HepG2 (cell line): ENCODE results near the gene CCDC85C. TPM values are rescaled to one million over a fixed set of nuclear protein-coding genes. Genes with fewer than 3 reads are reported as not detected.

Experiments
- AGO2 ChIP-seq: fragments of 200-400 bp; formaldehyde crosslinking; optimal IDR thresholded peaks from 2 replicates; pipeline ENCODE3; 2017; ENCODE audit warnings: mild to moderate bottlenecking, low read depth, low read length, moderate library complexity
- AHR ChIP-seq: IDR thresholded peaks from 2 replicates; pipeline ENCODE4 v1.6.1; 2018; ENCODE audit warnings: missing genetic modification reagents, missing compliant biosample characterization
- DRAP1 ChIP-seq: IDR thresholded peaks from 2 replicates; pipeline ENCODE4 v1.6.1; 2016; ENCODE audit warnings: missing genetic modification reagents, missing compliant biosample characterization
- FOXP1 ChIP-seq, 2 experiments: fragments of 450-650 bp in 1 of 2; IDR thresholded peaks; 2 replicates each; pipeline ENCODE4 v1.6.1; 2017 to 2018; ENCODE audit warnings: antibody characterized with exemption in 1 of 2
- HBP1 ChIP-seq: IDR thresholded peaks from 2 replicates; pipeline ENCODE4 v1.6.1; 2016; ENCODE audit warnings: low read depth, control low read depth
- MTERF4 ChIP-seq: sonication (generic); formaldehyde crosslinking; IDR thresholded peaks from 2 replicates; pipeline ENCODE4 v1.8.0; 2023; ENCODE audit warnings: mild to moderate bottlenecking, missing genetic modification reagents
- PATZ1 ChIP-seq: sonication (generic); formaldehyde crosslinking; IDR thresholded peaks from 2 replicates; pipeline ENCODE4 v1.4.0; 2020; ENCODE audit warnings: missing genetic modification reagents
- POLR2G ChIP-seq: fragments of 200-400 bp; formaldehyde crosslinking; IDR thresholded peaks from 2 replicates; pipeline ENCODE4 v1.6.1; 2018; ENCODE audit warnings: mild to moderate bottlenecking, low read depth, low read length, moderate library complexity
- SMARCE1 ChIP-seq: fragments of 450-650 bp; IDR thresholded peaks from 2 replicates; pipeline ENCODE4 v1.6.1; 2017; ENCODE audit warnings: borderline replicate concordance
- TRIM24 ChIP-seq: sonication (generic); formaldehyde crosslinking; IDR thresholded peaks from 2 replicates; pipeline ENCODE4 v1.8.0; 2022; ENCODE audit warnings: mild to moderate bottlenecking, missing genetic modification reagents
- ZBTB33 ChIP-seq: sonication (generic); formaldehyde crosslinking; IDR thresholded peaks from 2 replicates; pipeline ENCODE4 v1.4.0; 2020; ENCODE audit warnings: missing genetic modification reagents
- ZBTB39 ChIP-seq: sonication (generic); formaldehyde crosslinking; IDR thresholded peaks from 2 replicates; pipeline ENCODE4 v1.5.0; 2020; ENCODE audit warnings: missing genetic modification reagents
- ZFP62 ChIP-seq: sonication (generic); formaldehyde crosslinking; IDR thresholded peaks from 2 replicates; pipeline ENCODE4 v1.4.0; 2020; ENCODE audit warnings: missing genetic modification reagents
- ZKSCAN1 ChIP-seq: fragments of 150-350 bp; IDR thresholded peaks from 2 replicates; pipeline ENCODE4 v1.6.1; 2014; ENCODE audit warnings: low read length
- ZNF687 ChIP-seq: sonication (generic); formaldehyde crosslinking; IDR thresholded peaks from 2 replicates; pipeline ENCODE4 v1.5.1; 2020; ENCODE audit warnings: mild to moderate bottlenecking, missing genetic modification reagents, moderate library complexity
- polyA plus RNA-seq, 8 experiments: library from polyadenylated mRNA; depleted of rRNA in 3 of 8; stranded (reverse) in 7 of 8; unstranded in 1 of 8; fragments of >200 nt; fragmentation: Illumina TruSeq in 4 of 8; extraction: Trizol in 4 of 8; gene quantifications; 2 replicates each; pipeline versions ENCODE4 v1.2.1 to v1.2.3, GENCODE V29; 2011 to 2016; ENCODE audit warnings: low read depth in 4 of 8, missing spikeins in 1 of 8, mixed read lengths in 1 of 8; ENCODE audit not compliant: insufficient read depth in 1 of 8
- total RNA-seq, 5 experiments: library from RNA; depleted of rRNA; stranded (reverse); fragments of >200 nt; fragmentation: Illumina TruSeq; extraction: Trizol; gene quantifications; 2 replicates each; pipeline ENCODE4 v1.2.3, GENCODE V29; 2016; ENCODE audit warnings: low read depth in 1 of 5

The CCDC85C gene
- total and polyA plus RNA-seq, 2 of the 13 experiments (the other 11 are each of a cell fraction or from before 2014, with no cell fraction given), result 18.8 to 43.8 TPM

- TF ChIP-seq HBP1 (CRISPR knock-in tag) (no peak), FOXP1 (IDR thresholded peaks at IDR 0.05) (no peak), FOXP1 (CRISPR knock-in tag; IDR thresholded peaks at IDR 0.05) (no peak), PATZ1 (CRISPR knock-in tag) (no peak), ZBTB39 (CRISPR knock-in tag) (no peak), AHR (no peak), ZBTB33 (CRISPR knock-in tag) (peak; percentile 89), ZNF687 (peak; percentile 14; the same call in 1 of the 2 replicates), POLR2G (no peak), ZKSCAN1 (no peak), ZFP62 (CRISPR knock-in tag) (no peak), AGO2 (peak; percentile 45), MTERF4 (CRISPR knock-in tag) (no peak), SMARCE1 (no peak), DRAP1 (CRISPR knock-in tag) (no peak), TRIM24 (no peak)
Observed at GRCh38 chr14:99590746-99591555, 13.1 kb downstream of the CCDC85C start (continued).
